ENCODE data around the gene MINDY4. TPM values are rescaled to one million over a fixed set of nuclear protein-coding genes. Genes with fewer than 3 reads are reported as not detected.

The MINDY4 gene
- total and polyA plus RNA-seq, 2 of the 8 experiments (the other 6 are each of a cell fraction or from before 2014, with no cell fraction given): 1.3 to 3.6 TPM

GRCh38 chr7:30837581-30837980, 66.4 kb downstream of the MINDY4 start:
- CTCF ChIA-PET (ENCODE audit: partially characterized antibody): interaction anchor here (1.0 to 1.3 kb wide), 3 partner anchors 54 to 285 kb away, joined by 3 to 6 read pairs (median 5); no protein-coding TSS in a partner anchor
- Histone ChIP-seq H3K56ac (replicated peaks; ENCODE audit: insufficient read length, low read depth, low read length) (no peak overlapping the region), H3K79me2 (ENCODE audit: control insufficient read depth in 1 of 2, insufficient read depth in 2 of 2, low read length in 2 of 2) (no peaks in the 10 kb centered on the region)

More at GRCh38 chr7:30837581-30837980, 66.4 kb downstream of the MINDY4 start:
- no peak overlapping the region for H4K8ac ChIP-seq (ENCODE audit: extremely low read depth, insufficient read depth, low read length)
- no peaks in the 10 kb centered on the region for H3K79me1 ChIP-seq (ENCODE audit: low read depth, low read length)
- POLR2A ChIA-PET (ENCODE audit: partially characterized antibody): interaction anchor here (0.9 kb wide), 1 partner anchor 71 kb away, joined by 3 read pairs; no protein-coding TSS in a partner anchor
- H3K9me3 ChIP-seq (ENCODE audit: insufficient read depth in 2 of 2, low read depth in 1 of 2, low read length in 1 of 2): peaks cover 10 to 19% of the 10 kb centered on the region in 2 experiments; a peak in 3 of 4 replicates
- H3K4ac ChIP-seq (replicated peaks; ENCODE audit: insufficient read length, low read depth, low read length): no peak overlapping the region
- no peak overlapping the region for H2BK5ac ChIP-seq (ENCODE audit: low read depth, low read length)
- no peak overlapping the region for H2AK5ac ChIP-seq (ENCODE audit: low read depth, low read length)
- H4K20me1 ChIP-seq (replicated peaks in 1 of 2; ENCODE audit: control insufficient read depth in 1 of 2, insufficient read depth in 2 of 2, low read length in 2 of 2): no peaks in the 10 kb centered on the region
- H2BK12ac ChIP-seq (ENCODE audit: low read depth, low read length): no peak overlapping the region
- no peak overlapping the region for H3K14ac ChIP-seq (ENCODE audit: insufficient read length)
- H3K27me3 ChIP-seq (replicated peaks in 1 of 4; ENCODE audit: control insufficient read depth in 3 of 4, extremely low read depth in 1 of 4, insufficient read depth in 3 of 4, low read length in 3 of 4): no peaks in the 10 kb centered on the region
- H3K27ac ChIP-seq (ENCODE audit: low read depth, low read length): no peak overlapping the region
- H3K4me1 ChIP-seq (replicated peaks in 1 of 4; ENCODE audit: control insufficient read depth in 3 of 4, insufficient read depth in 4 of 4, low read length in 3 of 4): no peaks in the 10 kb centered on the region
- DNase-seq (ENCODE audit: low read depth in 1 of 2, low spot score in 2 of 2): no peak
- no peak overlapping the region for H3K9ac ChIP-seq (replicated peaks in 1 of 4; ENCODE audit: extremely low read depth in 1 of 4, low read depth in 3 of 4, low read length in 3 of 4)
- no peaks in the 10 kb centered on the region for H3K23me2 ChIP-seq (ENCODE audit: low read depth, low read length)
- no peak overlapping the region for H4K5ac ChIP-seq (ENCODE audit: insufficient read length, low read depth, low read length)
- H2BK15ac ChIP-seq (ENCODE audit: low read length): no peak overlapping the region
- no peak overlapping the region for H2BK120ac ChIP-seq (replicated peaks; ENCODE audit: low read depth, low read length)
- H3K4me3 ChIP-seq (ENCODE audit: extremely low read depth in 1 of 4, insufficient read depth in 2 of 4, low read depth in 3 of 4, low read length in 4 of 4): no peak overlapping the region
- no peak overlapping the region for H3K18ac ChIP-seq (ENCODE audit: extremely low read depth, low read length)
- FAIRE-seq: no peak
- no peak overlapping the region for H4K91ac ChIP-seq (replicated peaks; ENCODE audit: insufficient read length, low read length)
- H3K36me3 ChIP-seq (ENCODE audit: control insufficient read depth in 2 of 4, insufficient read depth in 4 of 4, low read length in 3 of 4): peaks cover 0 to 5% (median 0%) of the 10 kb centered on the region in 4 experiments; a peak in 1 of 8 replicates
- H2BK20ac ChIP-seq (ENCODE audit: low read length): no peak overlapping the region
- no peak overlapping the region for H3K4me2 ChIP-seq (ENCODE audit: insufficient read depth in 1 of 2, low read depth in 2 of 2, low read length in 2 of 2)
- H3K23ac ChIP-seq (ENCODE audit: insufficient read length): no peak overlapping the region
- H2AFZ ChIP-seq (ENCODE audit: low read length): no peak overlapping the region
- WGBS, 2 experiments (ENCODE audit: extremely low coverage in 1 of 2, insufficient coverage in 1 of 2, insufficient read length in 1 of 2, insufficient replicate concordance in 2 of 2, low coverage in 1 of 2, low lambda C conversion rate in 2 of 2, missing lambda C conversion rate in 1 of 2): 97% methylated on average over 4 of the region's 4 CpGs; no CpG with 5 or more reads in 1 of the 2 experiments

Measured in H1 (cell line).